ENCODE results near the gene LMNB1. TPM values are rescaled to one million over a fixed set of nuclear protein-coding genes. Genes with fewer than 3 reads are reported as not detected.

LMNB1 gene
- total and polyA plus RNA-seq, 2 of the 13 experiments (the other 11 are each of a cell fraction or from before 2014, with no cell fraction given): 12.5 to 159 TPM

DNA sequence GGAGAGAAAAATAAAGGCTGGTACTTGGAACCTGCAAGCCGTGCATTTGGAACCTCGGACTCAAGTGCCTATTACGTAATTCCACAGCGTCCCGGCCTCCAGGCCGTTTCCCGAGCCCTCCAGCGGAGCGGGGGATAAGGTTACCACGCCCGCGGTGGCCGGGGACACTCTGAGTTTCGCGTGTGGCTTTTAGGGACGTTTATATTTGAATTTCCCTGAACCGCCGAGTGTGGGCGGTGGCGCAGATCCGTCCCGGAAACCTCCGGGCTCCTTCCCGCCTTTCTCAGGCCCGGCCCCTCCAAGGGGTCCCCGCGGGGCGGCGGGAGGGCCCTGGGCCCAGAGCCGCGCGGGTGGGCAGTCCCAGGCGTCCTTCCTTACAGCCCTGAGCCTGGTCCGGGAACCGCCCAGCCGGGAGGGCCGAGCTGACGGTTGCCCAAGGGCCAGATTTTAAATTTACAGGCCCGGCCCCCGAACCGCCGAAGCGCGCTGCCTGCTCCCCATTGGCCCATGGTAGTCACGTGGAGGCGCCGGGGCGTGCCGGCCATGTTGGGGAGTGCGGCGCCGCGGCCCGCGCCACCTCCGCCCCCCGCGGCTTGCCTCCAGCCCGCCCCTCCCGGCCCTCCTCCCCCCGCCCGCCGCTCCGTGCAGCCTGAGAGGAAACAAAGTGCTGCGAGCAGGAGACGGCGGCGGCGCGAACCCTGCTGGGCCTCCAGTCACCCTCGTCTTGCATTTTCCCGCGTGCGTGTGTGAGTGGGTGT, at the start of gene LMNB1 (continued):
- TF ChIP-seq ARNT2 (CRISPR knock-in tag; IDR thresholded peaks at IDR 0.05; ENCODE audit: low read depth): peak; percentile 48
- TF ChIP-seq, protein P1, sequence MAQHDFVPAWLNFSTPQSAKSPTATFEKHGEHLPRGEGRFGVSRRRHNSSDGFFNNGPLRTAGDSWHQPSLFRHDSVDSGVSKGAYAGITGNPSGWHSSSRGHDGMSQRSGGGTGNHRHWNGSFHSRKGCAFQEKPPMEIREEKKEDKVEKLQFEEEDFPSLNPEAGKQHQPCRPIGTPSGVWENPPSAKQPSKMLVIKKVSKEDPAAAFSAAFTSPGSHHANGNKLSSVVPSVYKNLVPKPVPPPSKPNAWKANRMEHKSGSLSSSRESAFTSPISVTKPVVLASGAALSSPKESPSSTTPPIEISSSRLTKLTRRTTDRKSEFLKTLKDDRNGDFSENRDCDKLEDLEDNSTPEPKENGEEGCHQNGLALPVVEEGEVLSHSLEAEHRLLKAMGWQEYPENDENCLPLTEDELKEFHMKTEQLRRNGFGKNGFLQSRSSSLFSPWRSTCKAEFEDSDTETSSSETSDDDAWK (CRISPR knock-in tag; IDR thresholded peaks at IDR 0.05): no peak
- peak; percentile 69 for TF ChIP-seq ZNF781 (CRISPR knock-in tag; IDR thresholded peaks at IDR 0.05; ENCODE audit: borderline replicate concordance, not compliant biosample characterization)
- TF ChIP-seq ZNF644 (CRISPR knock-in tag; IDR thresholded peaks at IDR 0.05; ENCODE audit: low read depth): no peak
- no peak for TF ChIP-seq ZNF619 (CRISPR knock-in tag; IDR thresholded peaks at IDR 0.05)
- no peak for TF ChIP-seq ZSCAN31 (CRISPR knock-in tag; IDR thresholded peaks at IDR 0.05; ENCODE audit: low read depth)
- TF ChIP-seq, protein P2, sequence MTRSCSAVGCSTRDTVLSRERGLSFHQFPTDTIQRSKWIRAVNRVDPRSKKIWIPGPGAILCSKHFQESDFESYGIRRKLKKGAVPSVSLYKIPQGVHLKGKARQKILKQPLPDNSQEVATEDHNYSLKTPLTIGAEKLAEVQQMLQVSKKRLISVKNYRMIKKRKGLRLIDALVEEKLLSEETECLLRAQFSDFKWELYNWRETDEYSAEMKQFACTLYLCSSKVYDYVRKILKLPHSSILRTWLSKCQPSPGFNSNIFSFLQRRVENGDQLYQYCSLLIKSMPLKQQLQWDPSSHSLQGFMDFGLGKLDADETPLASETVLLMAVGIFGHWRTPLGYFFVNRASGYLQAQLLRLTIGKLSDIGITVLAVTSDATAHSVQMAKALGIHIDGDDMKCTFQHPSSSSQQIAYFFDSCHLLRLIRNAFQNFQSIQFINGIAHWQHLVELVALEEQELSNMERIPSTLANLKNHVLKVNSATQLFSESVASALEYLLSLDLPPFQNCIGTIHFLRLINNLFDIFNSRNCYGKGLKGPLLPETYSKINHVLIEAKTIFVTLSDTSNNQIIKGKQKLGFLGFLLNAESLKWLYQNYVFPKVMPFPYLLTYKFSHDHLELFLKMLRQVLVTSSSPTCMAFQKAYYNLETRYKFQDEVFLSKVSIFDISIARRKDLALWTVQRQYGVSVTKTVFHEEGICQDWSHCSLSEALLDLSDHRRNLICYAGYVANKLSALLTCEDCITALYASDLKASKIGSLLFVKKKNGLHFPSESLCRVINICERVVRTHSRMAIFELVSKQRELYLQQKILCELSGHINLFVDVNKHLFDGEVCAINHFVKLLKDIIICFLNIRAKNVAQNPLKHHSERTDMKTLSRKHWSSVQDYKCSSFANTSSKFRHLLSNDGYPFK (CRISPR knock-in tag; IDR thresholded peaks at IDR 0.05; ENCODE audit: borderline replicate concordance): no peak; the same call in 1 of the 2 replicates
- TF ChIP-seq, protein P3, sequence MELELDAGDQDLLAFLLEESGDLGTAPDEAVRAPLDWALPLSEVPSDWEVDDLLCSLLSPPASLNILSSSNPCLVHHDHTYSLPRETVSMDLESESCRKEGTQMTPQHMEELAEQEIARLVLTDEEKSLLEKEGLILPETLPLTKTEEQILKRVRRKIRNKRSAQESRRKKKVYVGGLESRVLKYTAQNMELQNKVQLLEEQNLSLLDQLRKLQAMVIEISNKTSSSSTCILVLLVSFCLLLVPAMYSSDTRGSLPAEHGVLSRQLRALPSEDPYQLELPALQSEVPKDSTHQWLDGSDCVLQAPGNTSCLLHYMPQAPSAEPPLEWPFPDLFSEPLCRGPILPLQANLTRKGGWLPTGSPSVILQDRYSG (CRISPR knock-in tag; IDR thresholded peaks at IDR 0.05): no peak
- TF ChIP-seq, protein P4, sequence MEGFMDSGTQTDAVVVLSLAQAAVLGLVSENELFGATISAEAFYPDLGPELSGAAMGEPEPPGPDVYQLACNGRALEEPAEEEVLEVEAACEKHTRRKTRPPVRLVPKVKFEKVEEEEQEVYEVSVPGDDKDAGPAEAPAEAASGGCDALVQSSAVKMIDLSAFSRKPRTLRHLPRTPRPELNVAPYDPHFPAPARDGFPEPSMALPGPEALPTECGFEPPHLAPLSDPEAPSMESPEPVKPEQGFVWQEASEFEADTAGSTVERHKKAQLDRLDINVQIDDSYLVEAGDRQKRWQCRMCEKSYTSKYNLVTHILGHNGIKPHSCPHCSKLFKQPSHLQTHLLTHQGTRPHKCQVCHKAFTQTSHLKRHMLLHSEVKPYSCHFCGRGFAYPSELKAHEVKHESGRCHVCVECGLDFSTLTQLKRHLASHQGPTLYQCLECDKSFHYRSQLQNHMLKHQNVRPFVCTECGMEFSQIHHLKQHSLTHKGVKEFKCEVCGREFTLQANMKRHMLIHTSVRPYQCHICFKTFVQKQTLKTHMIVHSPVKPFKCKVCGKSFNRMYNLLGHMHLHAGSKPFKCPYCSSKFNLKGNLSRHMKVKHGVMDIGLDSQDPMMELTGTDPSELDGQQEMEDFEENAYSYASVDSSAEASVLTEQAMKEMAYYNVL (CRISPR knock-in tag; IDR thresholded peaks at IDR 0.05; ENCODE audit: borderline replicate concordance): peak; percentile 86
- no peak for TF ChIP-seq ZNF468 (CRISPR knock-in tag; IDR thresholded peaks at IDR 0.05)
- TF ChIP-seq RBM22 (optimal IDR thresholded peaks at IDR 0.05; ENCODE audit: low read length): no peak
- TF ChIP-seq, protein P5, sequence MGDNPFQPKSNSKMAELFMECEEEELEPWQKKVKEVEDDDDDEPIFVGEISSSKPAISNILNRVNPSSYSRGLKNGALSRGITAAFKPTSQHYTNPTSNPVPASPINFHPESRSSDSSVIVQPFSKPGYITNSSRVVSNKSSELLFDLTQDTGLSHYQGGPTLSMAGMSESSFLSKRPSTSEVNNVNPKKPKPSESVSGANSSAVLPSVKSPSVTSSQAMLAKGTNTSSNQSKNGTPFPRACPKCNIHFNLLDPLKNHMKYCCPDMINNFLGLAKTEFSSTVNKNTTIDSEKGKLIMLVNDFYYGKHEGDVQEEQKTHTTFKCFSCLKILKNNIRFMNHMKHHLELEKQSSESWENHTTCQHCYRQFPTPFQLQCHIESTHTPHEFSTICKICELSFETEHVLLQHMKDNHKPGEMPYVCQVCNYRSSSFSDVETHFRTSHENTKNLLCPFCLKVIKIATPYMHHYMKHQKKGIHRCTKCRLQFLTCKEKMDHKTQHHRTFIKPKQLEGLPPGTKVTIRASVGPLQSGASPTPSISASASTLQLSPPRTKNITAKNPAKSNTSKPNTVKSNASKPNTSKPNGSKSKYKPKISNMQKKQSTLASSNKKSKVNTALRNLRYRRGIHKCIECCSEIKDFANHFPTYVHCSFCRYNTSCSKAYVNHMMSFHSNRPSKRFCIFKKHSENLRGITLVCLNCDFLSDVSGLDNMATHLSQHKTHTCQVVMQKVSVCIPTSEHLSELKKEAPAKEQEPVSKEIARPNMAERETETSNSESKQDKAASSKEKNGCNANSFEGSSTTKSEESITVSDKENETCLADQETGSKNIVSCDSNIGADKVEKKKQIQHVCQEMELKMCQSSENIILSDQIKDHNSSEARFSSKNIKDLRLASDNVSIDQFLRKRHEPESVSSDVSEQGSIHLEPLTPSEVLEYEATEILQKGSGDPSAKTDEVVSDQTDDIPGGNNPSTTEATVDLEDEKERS (CRISPR knock-in tag; IDR thresholded peaks at IDR 0.05): 0 out of 2 replicates have a peak, but pooled peaks have one; percentile 65
- TF ChIP-seq ZNF550 (CRISPR knock-in tag; IDR thresholded peaks at IDR 0.05; ENCODE audit: borderline replicate concordance): no peak
- 0 out of 2 replicates have a peak, but pooled peaks have one; percentile 32 for TF ChIP-seq ERF (CRISPR knock-in tag; IDR thresholded peaks at IDR 0.05)
- TF ChIP-seq ZNF75D (CRISPR knock-in tag; IDR thresholded peaks at IDR 0.05; ENCODE audit: borderline replicate concordance): no peak
- TF ChIP-seq ZNF660 (CRISPR knock-in tag; IDR thresholded peaks at IDR 0.05; ENCODE audit: borderline replicate concordance, low read depth): no peak
